ENCODE results near the gene GPANK1.

DNA sequence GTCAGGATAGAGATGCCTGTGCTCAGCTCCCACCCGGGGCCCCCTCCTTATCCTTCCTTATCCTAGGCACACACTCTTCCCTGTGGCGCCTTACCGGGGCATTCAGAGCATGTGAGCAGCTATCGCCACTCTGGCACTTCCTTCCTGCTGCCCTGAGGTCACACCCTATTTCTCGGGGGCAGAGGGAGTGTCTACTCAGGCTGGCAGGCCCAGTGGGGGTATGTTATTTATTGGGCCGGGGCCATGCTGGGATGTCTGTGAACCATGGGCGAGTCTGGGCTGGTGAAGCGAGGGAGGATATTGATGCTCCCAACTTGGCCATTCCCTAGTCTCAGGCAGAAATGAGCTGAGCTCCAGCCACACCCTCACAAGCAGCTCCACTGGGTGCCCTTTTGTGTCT lies 46.4 kb upstream of the GPANK1 start:
- no peak for TF ChIP-seq ZNF707 (tag by site-specific recombination; IDR thresholded peaks at IDR 0.05)
- TF ChIP-seq ZNF26 (tag by site-specific recombination; IDR thresholded peaks at IDR 0.05): no peak
- no peak for TF ChIP-seq REST (tag by site-specific recombination; IDR thresholded peaks at IDR 0.05)
- TF ChIP-seq, protein P1, sequence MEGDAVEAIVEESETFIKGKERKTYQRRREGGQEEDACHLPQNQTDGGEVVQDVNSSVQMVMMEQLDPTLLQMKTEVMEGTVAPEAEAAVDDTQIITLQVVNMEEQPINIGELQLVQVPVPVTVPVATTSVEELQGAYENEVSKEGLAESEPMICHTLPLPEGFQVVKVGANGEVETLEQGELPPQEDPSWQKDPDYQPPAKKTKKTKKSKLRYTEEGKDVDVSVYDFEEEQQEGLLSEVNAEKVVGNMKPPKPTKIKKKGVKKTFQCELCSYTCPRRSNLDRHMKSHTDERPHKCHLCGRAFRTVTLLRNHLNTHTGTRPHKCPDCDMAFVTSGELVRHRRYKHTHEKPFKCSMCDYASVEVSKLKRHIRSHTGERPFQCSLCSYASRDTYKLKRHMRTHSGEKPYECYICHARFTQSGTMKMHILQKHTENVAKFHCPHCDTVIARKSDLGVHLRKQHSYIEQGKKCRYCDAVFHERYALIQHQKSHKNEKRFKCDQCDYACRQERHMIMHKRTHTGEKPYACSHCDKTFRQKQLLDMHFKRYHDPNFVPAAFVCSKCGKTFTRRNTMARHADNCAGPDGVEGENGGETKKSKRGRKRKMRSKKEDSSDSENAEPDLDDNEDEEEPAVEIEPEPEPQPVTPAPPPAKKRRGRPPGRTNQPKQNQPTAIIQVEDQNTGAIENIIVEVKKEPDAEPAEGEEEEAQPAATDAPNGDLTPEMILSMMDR (tag by site-specific recombination; IDR thresholded peaks at IDR 0.05): no peak

Measured in HEK293 (cell line).